Measurements from ENCODE around the gene IQCK.

- TF ChIP-seq POLR2A (IDR thresholded peaks at IDR 0.05): no peak
- TF ChIP-seq CTCF (IDR thresholded peaks at IDR 0.05 in 8 of 11, conservative IDR thresholded peaks at IDR 0.05 in 3 of 11): no peak
- no peak for TF ChIP-seq POLR2AphosphoS5 (IDR thresholded peaks at IDR 0.05)
Observed at GRCh38 chr16:19737306-19738038, 19.4 kb downstream of the IQCK start.
